GM12878 (cell line): ENCODE measurements around the gene CLNK.

Source experiments
- BHLHE40 ChIP-seq, 2 experiments: fragments of 450-650 bp in 1 of 2; IDR thresholded peaks; 2 replicates each; pipeline ENCODE4 v1.6.1; 2011 to 2017; ENCODE audit warnings: low read depth in 2 of 2, borderline replicate concordance in 1 of 2, improper control_type of control experiment in 1 of 2, low read length in 1 of 2, mild to moderate bottlenecking in 1 of 2
- CTCF ChIP-seq, 3 experiments: IDR thresholded peaks in 2 of 3; conservative IDR thresholded peaks in 1 of 3; 2 replicates each; pipeline ENCODE4 v1.5.1; 2011; ENCODE audit warnings: low read depth in 3 of 3, low read length in 3 of 3, mild to moderate bottlenecking in 3 of 3, control low read depth in 2 of 3, moderate library complexity in 2 of 3, inconsistent platforms in 1 of 3, mixed read lengths in 1 of 3; ENCODE audit not compliant: control insufficient read depth in 2 of 3, insufficient read depth in 1 of 3; ENCODE audit errors: extremely low read depth in 1 of 3
- HDAC2 ChIP-seq: fragments of 200-600 bp; sonication (generic); IDR thresholded peaks from 2 replicates; pipeline ENCODE4 v1.6.1; 2017
- MAX ChIP-seq: IDR thresholded peaks from 2 replicates; pipeline ENCODE4 v1.6.1; 2012; ENCODE audit warnings: low read depth, low read length, improper control_type of control experiment
- MEF2A ChIP-seq: IDR thresholded peaks from 2 replicates; pipeline ENCODE4 v1.6.1; 2011; ENCODE audit warnings: low read depth, mild to moderate bottlenecking, low read length, moderate library complexity; ENCODE audit not compliant: insufficient read depth
- POLR2A ChIP-seq: IDR thresholded peaks from 2 replicates; pipeline ENCODE4 v1.6.1; 2011; ENCODE audit warnings: low read depth, mild to moderate bottlenecking, low read length
- SMAD1 ChIP-seq: fragments of 450-650 bp; IDR thresholded peaks from 2 replicates; pipeline ENCODE4 v1.6.1; 2018; ENCODE audit warnings: mild to moderate bottlenecking, low read depth; ENCODE audit not compliant: partially characterized antibody
- SMARCA5 ChIP-seq: fragments of 450-650 bp; IDR thresholded peaks from 2 replicates; pipeline ENCODE4 v1.6.1; 2017; ENCODE audit warnings: mild to moderate bottlenecking
- YY1 ChIP-seq: IDR thresholded peaks from 2 replicates; pipeline ENCODE4 v1.6.1; 2011; ENCODE audit warnings: low read depth, mild to moderate bottlenecking, low read length
- TF ChIP-seq, protein P1 (sequence below): IDR thresholded peaks from 2 replicates; pipeline ENCODE4 v1.6.1; 2012; ENCODE audit warnings: low read length, inconsistent platforms

GRCh38 chr4:10608501-10609219 lies 75.9 kb downstream of the CLNK start:
- no peak for TF ChIP-seq SMARCA5
- TF ChIP-seq MAX: no peak
- TF ChIP-seq, protein P1, sequence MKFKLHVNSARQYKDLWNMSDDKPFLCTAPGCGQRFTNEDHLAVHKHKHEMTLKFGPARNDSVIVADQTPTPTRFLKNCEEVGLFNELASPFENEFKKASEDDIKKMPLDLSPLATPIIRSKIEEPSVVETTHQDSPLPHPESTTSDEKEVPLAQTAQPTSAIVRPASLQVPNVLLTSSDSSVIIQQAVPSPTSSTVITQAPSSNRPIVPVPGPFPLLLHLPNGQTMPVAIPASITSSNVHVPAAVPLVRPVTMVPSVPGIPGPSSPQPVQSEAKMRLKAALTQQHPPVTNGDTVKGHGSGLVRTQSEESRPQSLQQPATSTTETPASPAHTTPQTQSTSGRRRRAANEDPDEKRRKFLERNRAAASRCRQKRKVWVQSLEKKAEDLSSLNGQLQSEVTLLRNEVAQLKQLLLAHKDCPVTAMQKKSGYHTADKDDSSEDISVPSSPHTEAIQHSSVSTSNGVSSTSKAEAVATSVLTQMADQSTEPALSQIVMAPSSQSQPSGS: no peak
- no peak for TF ChIP-seq CTCF (IDR thresholded peaks at IDR 0.05 in 2 of 3, conservative IDR thresholded peaks at IDR 0.05 in 1 of 3; ENCODE audit: control insufficient read depth in 2 of 3, extremely low read depth in 1 of 3, insufficient read depth in 1 of 3, low read depth in 3 of 3, low read length in 3 of 3)
- no peak for TF ChIP-seq BHLHE40 (IDR thresholded peaks at IDR 0.05; ENCODE audit: borderline replicate concordance in 1 of 2, low read depth in 2 of 2, low read length in 1 of 2)
- no peak for TF ChIP-seq MEF2A
- TF ChIP-seq HDAC2: no peak
- no peak for TF ChIP-seq SMAD1
- TF ChIP-seq YY1: no peak
- no peak for TF ChIP-seq POLR2A
